ENCODE results near the gene AUH. TPM values are rescaled to one million over a fixed set of nuclear protein-coding genes. Genes with fewer than 3 reads are reported as not detected.

Gene AUH
- total RNA-seq, 4 donors from 2014 or later, result 23.5 to 50.7 (median 39.9) TPM

- TF ChIP-seq CTCF (IDR thresholded peaks at IDR 0.05; ENCODE audit: low read depth), result no peak
Observed at GRCh38 chr9:91275655-91276054, 86.1 kb downstream of the AUH start.

- no peak for TF ChIP-seq CTCF (IDR thresholded peaks at IDR 0.05; ENCODE audit: low read depth)
Observed at GRCh38 chr9:91274949-91275492, 86.7 kb downstream of the AUH start.

- no peak for TF ChIP-seq CTCF (IDR thresholded peaks at IDR 0.05; ENCODE audit: low read depth)
Observed at GRCh38 chr9:91273853-91274552, 87.7 kb downstream of the AUH start.

- TF ChIP-seq CTCF (IDR thresholded peaks at IDR 0.05; ENCODE audit: low read depth), result no peak
Observed at GRCh38 chr9:91271156-91271555, 90.6 kb downstream of the AUH start.

- TF ChIP-seq CTCF (IDR thresholded peaks at IDR 0.05; ENCODE audit: low read depth), result no peak
Observed at GRCh38 chr9:91269907-91270491, 91.7 kb downstream of the AUH start.

GRCh38 chr9:91266448-91266847 lies 95.3 kb downstream of the AUH start:
- no peak for TF ChIP-seq CTCF (IDR thresholded peaks at IDR 0.05; ENCODE audit: low read depth)

- no peak for TF ChIP-seq CTCF (IDR thresholded peaks at IDR 0.05; ENCODE audit: low read depth)
Observed at GRCh38 chr9:91265514-91265913, 96.2 kb downstream of the AUH start.

Data from subcutaneous adipose tissue (tissue), 4 donors.